Measurements from ENCODE around the gene CCDC9. TPM values are rescaled to one million over a fixed set of nuclear protein-coding genes. Genes with fewer than 3 reads are reported as not detected.

CCDC9 gene
- total RNA-seq, 1 donor = 6.5 TPM

DNA sequence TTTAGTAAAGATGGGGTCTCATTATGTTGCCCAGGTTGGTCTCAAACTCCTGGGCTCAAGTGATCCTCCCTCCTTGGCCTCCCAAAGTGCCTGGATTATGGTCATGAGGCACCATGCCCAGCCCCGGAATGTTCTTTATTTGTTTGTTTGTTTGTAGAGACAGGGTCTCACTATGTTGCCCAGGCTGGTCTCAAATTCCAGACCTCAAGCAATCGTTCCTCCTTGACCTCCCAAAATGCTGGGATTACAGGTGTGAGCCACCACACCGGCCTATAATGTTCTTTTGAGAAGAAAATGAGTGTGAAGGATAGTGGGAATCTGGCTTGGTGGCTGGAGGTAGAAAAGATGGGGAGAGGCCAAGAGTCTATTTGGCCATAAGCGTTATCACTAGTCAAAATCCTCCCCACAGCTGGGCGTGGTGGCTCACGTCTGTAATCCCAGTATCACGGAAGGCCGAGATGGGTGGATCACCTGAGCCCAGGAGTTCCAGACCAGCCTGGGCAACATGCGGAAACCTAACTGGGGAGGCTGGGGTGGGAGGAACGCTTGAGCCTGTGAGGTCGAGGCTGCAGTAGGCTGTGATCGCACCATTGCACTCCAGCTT, 20.2 kb upstream of the CCDC9 start:
- TF ChIP-seq, protein P1, sequence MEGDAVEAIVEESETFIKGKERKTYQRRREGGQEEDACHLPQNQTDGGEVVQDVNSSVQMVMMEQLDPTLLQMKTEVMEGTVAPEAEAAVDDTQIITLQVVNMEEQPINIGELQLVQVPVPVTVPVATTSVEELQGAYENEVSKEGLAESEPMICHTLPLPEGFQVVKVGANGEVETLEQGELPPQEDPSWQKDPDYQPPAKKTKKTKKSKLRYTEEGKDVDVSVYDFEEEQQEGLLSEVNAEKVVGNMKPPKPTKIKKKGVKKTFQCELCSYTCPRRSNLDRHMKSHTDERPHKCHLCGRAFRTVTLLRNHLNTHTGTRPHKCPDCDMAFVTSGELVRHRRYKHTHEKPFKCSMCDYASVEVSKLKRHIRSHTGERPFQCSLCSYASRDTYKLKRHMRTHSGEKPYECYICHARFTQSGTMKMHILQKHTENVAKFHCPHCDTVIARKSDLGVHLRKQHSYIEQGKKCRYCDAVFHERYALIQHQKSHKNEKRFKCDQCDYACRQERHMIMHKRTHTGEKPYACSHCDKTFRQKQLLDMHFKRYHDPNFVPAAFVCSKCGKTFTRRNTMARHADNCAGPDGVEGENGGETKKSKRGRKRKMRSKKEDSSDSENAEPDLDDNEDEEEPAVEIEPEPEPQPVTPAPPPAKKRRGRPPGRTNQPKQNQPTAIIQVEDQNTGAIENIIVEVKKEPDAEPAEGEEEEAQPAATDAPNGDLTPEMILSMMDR (IDR thresholded peaks at IDR 0.05; ENCODE audit: insufficient read depth, low read length) = no peak
- DNase-seq (ENCODE audit: low read depth) = no peak
- no peak overlapping the region for H3K4me3 ChIP-seq (ENCODE audit: low read depth, low read length)

GRCh38 chr19:47239152-47239551, 17.2 kb upstream of the CCDC9 start:
- no peak for DNase-seq (ENCODE audit: low read depth)
- TF ChIP-seq, protein P1 (IDR thresholded peaks at IDR 0.05; ENCODE audit: insufficient read depth, low read length) = no peak
- H3K4me3 ChIP-seq (ENCODE audit: low read depth, low read length) = peak overlapping the region; percentile 35

DNA sequence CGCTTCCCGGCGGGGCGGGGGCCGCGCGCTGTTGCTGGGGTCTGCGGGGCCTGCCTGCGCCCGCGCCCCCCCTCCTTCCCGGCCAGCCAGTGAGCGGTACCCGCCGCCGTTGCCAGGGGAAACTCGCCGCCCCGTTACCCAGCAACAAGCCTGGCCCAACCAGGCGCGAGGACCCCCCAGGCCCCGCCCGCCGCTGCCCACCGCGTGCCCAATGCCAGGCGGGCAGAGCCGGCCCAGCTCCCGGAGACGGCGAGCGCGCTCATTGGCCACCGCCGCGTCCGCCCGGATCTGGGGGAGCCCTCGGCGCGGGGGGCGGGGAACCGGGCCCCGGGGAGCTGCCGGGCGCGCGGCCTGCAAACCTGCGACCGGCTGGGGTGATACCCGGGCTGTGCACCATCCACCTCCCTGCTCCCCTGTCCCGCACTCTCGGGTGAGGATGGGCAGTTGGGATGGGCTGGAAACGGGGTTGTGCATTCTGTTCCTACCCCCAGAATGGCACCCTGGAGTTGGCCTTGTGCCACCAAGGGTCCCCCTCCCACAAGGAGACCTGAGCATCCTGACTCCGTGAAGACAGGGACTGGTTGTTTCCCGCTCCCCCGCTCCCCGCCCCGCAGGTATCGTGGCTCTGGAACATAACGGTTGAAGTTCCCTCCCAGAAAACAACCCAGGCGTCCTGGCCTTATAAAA, 16.6 kb upstream of the CCDC9 start:
- TF ChIP-seq, protein P1 (IDR thresholded peaks at IDR 0.05; ENCODE audit: insufficient read depth, low read length) = no peak
- no peak for DNase-seq (ENCODE audit: low read depth)
- H3K4me3 ChIP-seq (ENCODE audit: low read depth, low read length) = peak overlapping the region; percentile 31

GRCh38 chr19:47240556-47240955, 15.8 kb upstream of the CCDC9 start:
- TF ChIP-seq, protein P1 (IDR thresholded peaks at IDR 0.05; ENCODE audit: insufficient read depth, low read length) = no peak
- DNase-seq (ENCODE audit: low read depth) = no peak
- H3K4me3 ChIP-seq (ENCODE audit: low read depth, low read length) = no peak overlapping the region

DNA sequence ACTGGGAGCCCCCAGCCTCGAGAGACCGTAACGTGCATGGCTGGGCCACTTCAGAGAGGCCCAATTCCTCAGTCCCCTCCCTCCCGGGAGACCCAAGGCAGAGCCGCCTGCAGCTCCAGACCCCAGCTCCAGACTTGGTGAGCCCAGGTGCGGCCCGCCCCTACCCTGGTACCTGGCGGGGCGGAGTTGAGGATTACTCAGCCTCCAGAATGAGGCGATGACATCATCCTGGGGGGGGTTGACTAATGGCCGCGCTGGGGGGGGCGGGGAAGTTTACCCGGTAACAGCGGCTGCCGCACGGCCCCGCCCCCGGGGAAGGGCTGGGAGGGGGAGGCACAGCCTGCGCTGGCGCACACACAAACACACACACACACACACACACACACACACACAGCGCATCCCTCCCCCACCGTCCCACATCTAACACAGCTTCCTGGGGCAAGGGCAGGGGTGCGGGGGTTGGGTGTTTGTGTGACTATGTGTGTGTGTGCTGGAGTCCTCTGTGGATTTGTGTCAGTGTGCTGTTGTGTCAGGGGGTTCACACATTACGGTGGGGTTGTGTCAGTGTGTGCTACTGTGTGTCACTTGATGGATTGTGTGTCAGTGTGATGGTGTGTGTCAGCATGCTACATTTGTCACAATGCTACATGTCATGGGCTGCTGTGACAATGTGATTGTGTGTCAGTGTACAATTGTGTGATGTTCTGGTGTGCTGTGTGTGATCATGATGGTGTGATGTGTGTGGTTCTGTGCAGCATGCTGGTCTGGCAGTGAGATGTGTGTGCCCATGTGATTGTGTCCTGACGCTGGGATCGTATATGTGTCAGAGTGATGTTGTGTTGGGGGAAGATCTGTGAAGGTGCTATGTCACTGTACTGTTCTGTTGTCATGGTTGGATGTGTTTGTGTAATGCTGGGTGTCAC, 15.1 kb upstream of the CCDC9 start:
- peak overlapping the region; percentile 10 for H3K4me3 ChIP-seq (ENCODE audit: low read depth, low read length)
- DNase-seq (ENCODE audit: low read depth) = peak; percentile 72
- TF ChIP-seq, protein P1 (IDR thresholded peaks at IDR 0.05; ENCODE audit: insufficient read depth, low read length) = no peak

DNA sequence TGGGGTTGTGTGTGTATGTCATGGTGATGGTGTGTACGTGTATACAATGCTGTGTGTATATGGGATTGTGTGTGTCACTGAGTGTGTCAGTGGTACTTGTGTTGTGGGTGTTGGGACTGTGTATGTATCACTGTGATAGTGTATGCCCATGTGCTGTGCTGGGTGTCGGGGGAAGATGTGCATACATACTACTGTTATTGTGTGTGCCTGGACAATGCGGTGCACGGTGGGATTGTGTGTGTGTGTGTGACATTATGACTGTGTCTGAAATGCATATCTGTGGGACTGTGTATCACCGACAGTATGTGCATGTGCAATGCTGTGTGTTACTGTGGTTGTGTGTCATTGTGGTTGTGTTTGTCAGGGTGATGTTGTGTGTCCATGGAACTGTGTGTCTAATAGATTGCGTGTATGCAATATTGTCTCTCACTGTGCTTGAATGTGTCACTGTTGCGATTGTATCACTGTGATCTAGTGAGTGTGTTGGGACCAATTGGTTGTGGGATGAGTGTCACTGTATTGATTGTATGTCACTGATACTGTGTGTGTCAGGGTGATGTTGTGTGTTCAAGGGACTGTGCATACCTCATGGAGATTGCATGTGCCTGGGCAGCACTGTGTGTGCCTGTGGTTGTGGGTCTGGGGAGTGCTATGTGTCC, 14.3 kb upstream of the CCDC9 start:
- no peak for DNase-seq (ENCODE audit: low read depth)
- TF ChIP-seq, protein P1 (IDR thresholded peaks at IDR 0.05; ENCODE audit: insufficient read depth, low read length) = no peak

More for the DNA sequence above, 14.3 kb upstream of the CCDC9 start:
- no peak overlapping the region for H3K4me3 ChIP-seq (ENCODE audit: low read depth, low read length)

Measured in fibroblast of the aortic adventitia (primary cell).